H9 (cell line): Measurements from ENCODE around the gene PASD1. TPM values are rescaled to one million over a fixed set of nuclear protein-coding genes. Genes with fewer than 3 reads are reported as not detected.
A peak's percentile ranks its signal among the peaks of the same experiment; 100 is the strongest.

ENCODE experiments used
- DNase-seq: peaks from one replicate; pipeline ENCODE4 v3.0.0-alpha.2; 2017
- H2AFZ ChIP-seq: one replicate; pipeline ENCODE4 v1.6.1; 2013; ENCODE audit warnings: mild to moderate bottlenecking, low read length, control low read depth, moderate library complexity
- H2AK5ac ChIP-seq: 2 replicates; pipeline ENCODE4 v1.6.1; 2013; ENCODE audit warnings: low read length, control low read depth, mixed read lengths; ENCODE audit not compliant: insufficient read length
- H2BK120ac ChIP-seq: one replicate; pipeline ENCODE4 v1.6.1; 2013; ENCODE audit warnings: low read depth, mild to moderate bottlenecking, low read length, control low read depth, inconsistent platforms; ENCODE audit not compliant: poor library complexity, severe bottlenecking
- H2BK12ac ChIP-seq: 2 replicates; pipeline ENCODE4 v1.6.1; 2013; ENCODE audit warnings: low read length, control low read depth, mixed read lengths, low read depth; ENCODE audit not compliant: insufficient read length
- H2BK15ac ChIP-seq: 2 replicates; pipeline ENCODE4 v1.6.1; 2013; ENCODE audit warnings: low read depth, low read length, control low read depth
- H2BK20ac ChIP-seq: one replicate; pipeline ENCODE4 v1.6.1; 2013; ENCODE audit warnings: low read depth, mild to moderate bottlenecking, low read length, control low read depth, inconsistent platforms; ENCODE audit not compliant: poor library complexity, severe bottlenecking
- H2BK5ac ChIP-seq: 2 replicates; pipeline ENCODE4 v1.6.1; 2013; ENCODE audit warnings: low read length, control low read depth, mixed read lengths; ENCODE audit not compliant: insufficient read length
- H3K14ac ChIP-seq: 2 replicates; pipeline ENCODE4 v1.6.1; 2013; ENCODE audit warnings: low read length, control low read depth; ENCODE audit not compliant: insufficient read depth
- H3K18ac ChIP-seq: 2 replicates; pipeline ENCODE4 v1.6.1; 2013; ENCODE audit warnings: low read depth, mild to moderate bottlenecking, mixed read lengths, low read length, control low read depth; ENCODE audit not compliant: insufficient read length
- H3K23ac ChIP-seq: 2 replicates; pipeline ENCODE4 v1.6.1; 2013; ENCODE audit warnings: low read length, control low read depth, mixed read lengths, low read depth; ENCODE audit not compliant: insufficient read length
- H3K23me2 ChIP-seq: 2 replicates; pipeline ENCODE4 v1.6.1; 2013; ENCODE audit warnings: low read depth, mild to moderate bottlenecking, mixed read lengths, low read length, control low read depth; ENCODE audit not compliant: insufficient read length, poor library complexity, severe bottlenecking
- H3K27ac ChIP-seq: 2 replicates; pipeline ENCODE4 v1.5.1; 2013; ENCODE audit warnings: low read length, control low read depth, mixed read lengths, low read depth; ENCODE audit not compliant: insufficient read length
- H3K27me3 ChIP-seq: 2 replicates; pipeline ENCODE4 v1.6.1; 2013; ENCODE audit warnings: low read length, control low read depth, inconsistent platforms; ENCODE audit not compliant: insufficient read depth
- H3K4ac ChIP-seq: 2 replicates; pipeline ENCODE4 v1.6.1; 2013; ENCODE audit warnings: low read depth, mild to moderate bottlenecking, control low read depth, inconsistent platforms, low read length, moderate library complexity
- H3K4me1 ChIP-seq: 2 replicates; pipeline ENCODE4 v1.6.1; 2013; ENCODE audit warnings: low read length, control low read depth, inconsistent platforms; ENCODE audit not compliant: insufficient read depth
- H3K4me2 ChIP-seq: 2 replicates; pipeline ENCODE4 v1.6.1; 2013; ENCODE audit warnings: low read length, control low read depth, mixed read lengths; ENCODE audit not compliant: insufficient read length, insufficient read depth
- H3K56ac ChIP-seq: 2 replicates; pipeline ENCODE4 v1.6.1; 2013; ENCODE audit warnings: low read depth, mild to moderate bottlenecking, mixed read lengths, low read length, control low read depth; ENCODE audit not compliant: insufficient read length
- H3K79me1 ChIP-seq: 2 replicates; pipeline ENCODE4 v1.6.1; 2013; ENCODE audit warnings: low read depth, mild to moderate bottlenecking, moderate library complexity, low read length, control low read depth, inconsistent platforms; ENCODE audit not compliant: insufficient read depth, poor library complexity, severe bottlenecking
- H3K79me2 ChIP-seq: 2 replicates; pipeline ENCODE4 v1.6.1; 2013; ENCODE audit warnings: low read length, control low read depth, inconsistent platforms; ENCODE audit not compliant: insufficient read depth
- H3K9ac ChIP-seq: 2 replicates; pipeline ENCODE4 v1.6.1; 2013; ENCODE audit warnings: low read length, control low read depth, mixed read lengths; ENCODE audit not compliant: insufficient read length; ENCODE audit errors: extremely low read depth
- H3K9me3 ChIP-seq: one replicate; pipeline ENCODE4 v1.6.1; 2013; ENCODE audit warnings: low read depth, low read length, inconsistent platforms; ENCODE audit not compliant: control insufficient read depth
- H3T11ph ChIP-seq: one replicate; pipeline ENCODE4 v1.6.1; 2013; ENCODE audit warnings: mild to moderate bottlenecking, low read length, control low read depth, inconsistent platforms
- H4K20me1 ChIP-seq: one replicate; pipeline ENCODE4 v1.6.1; 2013; ENCODE audit not compliant: control insufficient read depth, insufficient read length, insufficient read depth
- H4K5ac ChIP-seq: 2 replicates; pipeline ENCODE4 v1.6.1; 2013; ENCODE audit warnings: low read depth, mild to moderate bottlenecking, mixed read lengths, low read length, control low read depth; ENCODE audit not compliant: insufficient read length
- H4K8ac ChIP-seq: replicated peaks from 2 replicates; pipeline ENCODE4 v1.6.1; 2013; ENCODE audit warnings: low read length, control low read depth, mixed read lengths, low read depth; ENCODE audit not compliant: insufficient read length
- H4K91ac ChIP-seq: 2 replicates; pipeline ENCODE4 v1.6.1; 2013; ENCODE audit warnings: low read depth, mild to moderate bottlenecking, moderate library complexity, mixed read lengths, low read length, control low read depth; ENCODE audit not compliant: insufficient read length
- H3K27ac Mint-ChIP-seq, 3 experiments: 2 replicates in 2 of 3; 3 replicates in 1 of 3; pipeline ENCODE4 v1.8.0; 2020 to 2021; ENCODE audit warnings: mixed read lengths in 3 of 3, mild to moderate bottlenecking in 1 of 3, moderate library complexity in 1 of 3
- H3K27me3 Mint-ChIP-seq: 2 replicates; pipeline ENCODE4 v1.8.0; 2021; ENCODE audit warnings: low read depth, mild to moderate bottlenecking, moderate library complexity, mixed read lengths
- H3K36me3 Mint-ChIP-seq, 3 experiments: 2 replicates in 2 of 3; 3 replicates in 1 of 3; pipeline ENCODE4 v1.8.0; 2020 to 2021; ENCODE audit warnings: low read depth in 3 of 3, mixed read lengths in 3 of 3; ENCODE audit not compliant: insufficient read depth in 1 of 3
- H3K4me1 Mint-ChIP-seq, 2 experiments: 2 replicates each; pipeline ENCODE4 v1.8.0; 2020; ENCODE audit warnings: mixed read lengths in 2 of 2
- H3K4me3 Mint-ChIP-seq, 2 experiments: 2 replicates in 1 of 2; 3 replicates in 1 of 2; pipeline ENCODE4 v1.8.0; 2020 to 2021; ENCODE audit warnings: mild to moderate bottlenecking in 2 of 2, mixed read lengths in 2 of 2, moderate library complexity in 1 of 2
- H3K9me3 Mint-ChIP-seq, 2 experiments: 2 replicates in 1 of 2; 3 replicates in 1 of 2; pipeline ENCODE4 v1.8.0; 2020; ENCODE audit warnings: mild to moderate bottlenecking in 2 of 2, mixed read lengths in 2 of 2, moderate library complexity in 1 of 2
- CTCF ChIP-seq: fragments of 200-600 bp; sonication (generic); conservative IDR thresholded peaks from 3 replicates; pipeline ENCODE4 v1.8.0; 2021; ENCODE audit warnings: antibody characterized with exemption, mild to moderate bottlenecking
- WGBS: extraction: QIAGEN DNeasy Blood & Tissue Kit; methylation state at CpG from one replicate; pipeline ENCODE4 v1.1.7; 2013; ENCODE audit warnings: missing lambda C conversion rate, low lambda C conversion rate, mixed read lengths; ENCODE audit not compliant: insufficient read length; ENCODE audit errors: extremely low coverage; 5-methylcytosine and 5-hydroxymethylcytosine counted together
- total RNA-seq: library from RNA; stranded (reverse); gene quantifications from 2 replicates; pipeline ENCODE4 v1.2.1, GENCODE V29; 2021

PASD1 gene
- total RNA-seq, 1 experiment from 2014 or later: not detected

DNA sequence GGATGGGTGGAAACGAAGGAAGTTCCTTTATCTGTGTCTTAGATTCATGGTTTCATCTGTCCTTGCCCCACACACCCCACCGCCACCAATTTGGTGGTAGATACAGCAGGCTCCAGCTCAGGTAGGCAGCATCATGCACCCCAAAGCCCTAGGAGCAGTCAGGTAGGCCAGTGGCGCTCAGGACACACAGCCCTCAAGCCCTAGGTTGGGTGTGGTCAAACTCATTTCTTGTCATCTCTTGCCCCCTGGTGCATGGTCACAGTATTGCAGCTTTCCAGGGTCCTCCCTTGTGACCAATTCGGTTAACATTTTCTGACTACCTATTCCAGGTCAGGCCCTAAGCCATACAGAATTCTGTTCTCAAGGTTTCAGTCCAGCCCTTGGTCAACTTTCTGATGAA is 117.3 kb downstream of the PASD1 start:
- peaks cover 14% of the 10 kb centered on the region for H3K27me3 Mint-ChIP-seq
- Histone ChIP-seq H3K27ac (no peak overlapping the region), H4K91ac (no peak overlapping the region), H3K4me1 (no peaks in the 10 kb centered on the region), H3K9ac (no peak overlapping the region), H2BK20ac (no peak overlapping the region), H3T11ph (no peak overlapping the region), H3K14ac (no peak overlapping the region), H4K5ac (no peak overlapping the region), H4K20me1 (no peaks in the 10 kb centered on the region), H4K8ac (no peak overlapping the region), H3K79me2 (no peaks in the 10 kb centered on the region), H3K56ac (no peak overlapping the region), H3K4ac (no peak overlapping the region), H2BK120ac (no peak overlapping the region), H2AK5ac (no peak overlapping the region), H3K18ac (no peak overlapping the region), H3K27me3 (no peaks in the 10 kb centered on the region), H3K9me3 (peaks cover 41% of the 10 kb centered on the region), H2BK15ac (no peak overlapping the region), H3K23me2 (no peaks in the 10 kb centered on the region), H2AFZ (no peak overlapping the region), H2BK5ac (no peak overlapping the region), H2BK12ac (no peak overlapping the region), H3K79me1 (no peaks in the 10 kb centered on the region), H3K23ac (no peak overlapping the region), H3K4me2 (no peak overlapping the region)
- WGBS: no CpG with 5 or more reads among the region's 4 CpGs
- peak; percentile 74 for DNase-seq
- H3K4me1 Mint-ChIP-seq: no peaks in the 10 kb centered on the region
- H3K27ac Mint-ChIP-seq: no peak overlapping the region
- TF ChIP-seq CTCF: peak; percentile 74
- peaks cover 0 to 6% (median 0%) of the 10 kb centered on the region in 3 experiments; a peak in 1 of 7 replicates for H3K36me3 Mint-ChIP-seq
- H3K9me3 Mint-ChIP-seq: peaks cover 75 to 77% of the 10 kb centered on the region in 2 experiments
- no peak overlapping the region for H3K4me3 Mint-ChIP-seq
